Renal cortex interstitium (tissue), 11 donors: Measurements from ENCODE around the gene SSH2. TPM values are rescaled to one million over a fixed set of nuclear protein-coding genes. Genes with fewer than 3 reads are reported as not detected.
A peak's percentile ranks its signal among the peaks of the same experiment; 100 is the strongest.

Source experiments
- DNase-seq, 11 donors: peaks; one replicate each; pipeline ENCODE4 v3.0.0-alpha.2; 2013; ENCODE audit warnings: low read depth in 9 of 11, low spot score in 4 of 11; ENCODE audit errors: extremely low read depth in 1 of 11
- polyA plus RNA-seq, 3 donors: library from polyadenylated mRNA; unstranded; fragments of 120-200 nt; gene quantifications; one replicate each; pipeline ENCODE4 v1.2.1, GENCODE V29; 2013; ENCODE audit not compliant: insufficient read length in 3 of 3

The SSH2 gene
- polyA plus RNA-seq, 3 donors = 16.1 to 19.7 (median 16.5) TPM

GRCh38 chr17:29723278-29724047, 206.6 kb downstream of the SSH2 start:
- no peak for DNase-seq

DNA sequence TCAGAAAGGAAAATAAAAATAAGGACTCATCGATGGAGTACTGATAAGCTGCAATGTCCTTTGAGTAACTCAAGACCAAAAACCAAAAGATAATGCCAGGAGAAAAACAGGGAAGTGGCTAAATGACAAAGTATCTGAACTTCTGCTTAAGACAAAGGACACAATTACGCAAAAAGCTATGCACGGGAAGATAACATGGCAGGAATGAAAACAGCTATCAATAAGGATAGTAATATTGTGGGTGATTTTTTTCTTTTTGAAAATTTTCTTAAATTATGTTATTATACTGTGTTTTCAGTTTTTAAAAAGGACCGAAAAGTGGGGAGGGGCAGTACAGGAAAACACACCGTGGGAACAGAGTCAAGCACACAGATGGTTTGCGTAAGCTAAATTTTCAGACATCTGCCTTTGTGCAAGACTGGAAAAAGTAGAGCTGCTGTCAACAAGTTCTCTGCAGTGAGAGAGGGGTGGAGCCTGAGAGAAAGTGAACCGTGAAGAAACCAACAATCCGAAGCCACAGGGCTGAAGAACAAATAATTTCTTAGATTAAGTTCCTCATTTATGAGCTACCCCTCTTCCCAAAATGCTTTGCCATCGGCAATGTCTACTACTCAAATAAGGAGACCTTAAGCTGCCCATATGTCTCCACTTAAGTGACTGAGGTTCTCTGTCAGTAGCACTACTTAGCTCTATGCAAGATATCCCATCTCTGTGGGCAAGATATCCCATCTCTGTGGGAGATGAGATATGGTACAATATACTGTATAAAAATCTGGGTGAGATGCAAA, 207.4 kb downstream of the SSH2 start:
- DNase-seq = peak in 9 of 11 donors; percentile 46 to 78 (median 57)

DNA sequence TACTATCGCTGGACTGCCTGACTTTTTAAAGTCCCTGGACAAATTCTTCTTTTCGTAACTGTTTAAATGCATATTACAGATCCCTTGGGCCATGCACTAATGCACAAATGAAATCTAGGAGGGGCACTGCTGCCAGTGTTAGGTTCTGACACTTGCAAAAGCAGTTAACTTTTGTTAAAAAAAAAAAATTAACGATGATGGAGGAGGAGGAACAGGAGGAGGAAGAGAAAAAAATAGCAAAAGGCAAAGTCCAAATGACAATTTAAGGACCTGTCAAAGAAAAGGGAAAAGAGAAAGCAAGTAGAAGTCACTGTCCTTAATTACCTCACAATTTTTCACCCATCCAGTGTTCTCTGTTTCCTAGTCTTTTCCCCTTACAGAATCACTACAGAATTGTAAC, 209.5 kb downstream of the SSH2 start:
- DNase-seq = peak in 1 of 11 donors; percentile 24

GRCh38 chr17:29719469-29719868, 210.6 kb downstream of the SSH2 start:
- DNase-seq = no peak

GRCh38 chr17:29718446-29719039, 211.5 kb downstream of the SSH2 start:
- no peak for DNase-seq

- DNase-seq = no peak
Observed at GRCh38 chr17:29717817-29718216, 212.2 kb downstream of the SSH2 start.

GRCh38 chr17:29716566-29716965, 213.5 kb downstream of the SSH2 start:
- no peak for DNase-seq

DNA sequence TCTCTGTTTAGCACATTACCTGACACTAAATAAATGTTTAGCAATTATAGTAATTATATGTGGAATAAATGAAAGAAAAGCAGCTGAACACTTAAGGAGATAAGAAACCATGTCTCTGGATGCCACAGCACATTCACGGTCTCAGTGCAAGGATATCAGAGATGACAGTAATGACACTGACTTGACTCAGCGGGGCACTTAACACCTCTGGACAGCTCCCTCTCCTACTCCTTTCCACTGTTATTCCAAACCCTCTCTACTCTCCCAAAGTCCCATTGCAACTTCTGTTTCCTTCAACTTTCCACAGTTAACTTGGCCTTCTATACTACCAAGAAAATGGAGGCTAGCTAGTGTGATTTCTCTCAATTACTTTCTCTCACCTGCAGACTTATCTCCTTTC, 214.3 kb downstream of the SSH2 start:
- DNase-seq = no peak

- no peak for DNase-seq
Observed at GRCh38 chr17:29714146-29714545, 215.9 kb downstream of the SSH2 start.

GRCh38 chr17:29713626-29714025, 216.4 kb downstream of the SSH2 start:
- DNase-seq = no peak

- DNase-seq = no peak
Observed at GRCh38 chr17:29711588-29712385, 218.2 kb downstream of the SSH2 start.

- DNase-seq = peak in 1 of 11 donors; percentile 37
Observed at GRCh38 chr17:29710891-29711418, 219.1 kb downstream of the SSH2 start.

- no peak for DNase-seq
Observed at GRCh38 chr17:29710520-29710884, 219.5 kb downstream of the SSH2 start.

DNA sequence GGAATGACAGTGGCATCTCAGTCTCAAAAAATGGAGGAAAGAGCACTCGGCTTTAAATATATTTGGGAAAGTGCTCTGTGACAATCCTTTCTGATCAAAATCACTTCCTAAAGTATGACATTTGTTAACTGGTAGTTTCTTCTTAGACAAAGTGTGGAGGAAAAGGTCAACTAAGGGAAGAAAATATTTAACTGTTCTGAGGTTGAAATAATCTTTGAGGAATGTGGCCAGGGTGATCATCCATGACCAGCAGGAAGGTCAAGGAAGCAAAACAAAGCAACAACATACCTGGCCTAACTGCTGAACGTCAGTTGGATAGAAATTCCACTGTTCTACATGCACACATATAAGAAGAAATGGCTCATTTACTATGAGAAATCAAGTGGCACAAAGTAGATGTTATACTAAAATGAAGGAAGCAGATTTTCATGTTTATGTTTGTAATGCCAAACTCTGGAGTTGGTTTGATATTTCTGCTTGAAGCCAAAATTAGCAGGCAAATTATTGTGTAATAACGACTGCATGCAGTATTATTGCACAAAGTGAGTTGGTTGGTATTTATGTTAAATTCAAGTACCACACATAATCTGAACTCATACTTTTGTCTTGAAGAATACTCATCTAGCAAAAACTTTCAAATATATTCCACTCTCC, 220.0 kb downstream of the SSH2 start:
- peak in 4 of 11 donors; percentile 46 to 70 (median 58) for DNase-seq

DNA sequence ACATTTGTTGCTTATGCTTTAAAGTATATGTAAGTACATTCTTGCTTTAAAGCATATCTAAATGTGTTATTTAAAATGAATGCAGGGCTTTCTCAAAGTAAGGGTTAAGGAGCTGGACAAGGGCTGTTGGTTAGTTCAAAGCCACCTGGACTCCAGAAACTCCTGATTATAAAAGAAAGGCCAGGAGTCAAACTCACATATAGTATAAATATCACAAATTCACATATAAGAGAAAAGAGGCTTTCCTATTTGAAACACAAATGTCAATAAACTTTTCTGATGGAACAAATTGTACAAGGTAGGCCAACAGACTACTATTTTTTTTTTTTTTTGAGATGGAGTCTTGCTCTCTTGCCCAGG, 222.8 kb downstream of the SSH2 start:
- no peak for DNase-seq

GRCh38 chr17:29706045-29706431, 224.0 kb downstream of the SSH2 start:
- no peak for DNase-seq

GRCh38 chr17:29705386-29705785, 224.6 kb downstream of the SSH2 start:
- DNase-seq = no peak

DNA sequence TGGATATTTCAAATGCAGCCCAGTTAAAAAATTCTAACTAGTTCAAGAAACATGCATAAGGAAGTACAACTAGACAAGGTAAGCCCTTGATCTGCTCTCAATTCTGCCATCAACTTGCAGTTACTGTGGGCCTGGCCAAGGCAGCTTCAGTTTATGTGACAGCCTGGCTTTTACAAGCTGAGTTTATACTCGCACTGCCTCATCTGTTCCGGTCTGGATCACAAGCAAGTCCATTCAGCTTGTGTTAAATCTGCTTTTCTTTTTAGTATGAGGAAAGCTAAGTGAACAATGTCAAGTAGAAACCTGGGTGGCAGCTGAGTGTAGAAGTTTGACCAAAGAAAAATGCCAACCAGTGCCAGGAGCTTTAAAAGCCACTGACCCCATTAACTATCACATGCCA, 230.7 kb downstream of the SSH2 start:
- DNase-seq = no peak

DNA sequence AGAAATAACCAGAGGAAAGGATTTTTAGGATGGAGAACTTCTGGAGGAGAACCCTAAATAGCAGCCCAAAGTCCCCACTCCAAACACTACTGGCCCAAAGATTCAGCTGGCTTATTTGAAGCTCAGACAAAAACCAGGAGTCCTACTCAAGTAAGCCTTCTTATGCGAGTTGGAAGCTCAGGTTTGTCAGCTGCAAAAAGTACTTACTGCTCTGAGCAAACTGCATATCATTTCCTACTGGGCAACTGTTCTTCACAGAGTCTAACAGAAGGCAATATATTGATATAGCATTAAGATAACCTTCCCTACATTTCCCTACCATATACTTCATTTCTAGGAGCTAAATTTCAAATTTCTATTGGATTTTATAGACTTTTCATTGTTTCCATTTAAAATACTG, 231.2 kb downstream of the SSH2 start:
- DNase-seq = no peak
